Hypothalamus (tissue), 51 donors: ENCODE measurements around the gene INPP5A.

Source experiments
- DNase-seq, 51 donors: peaks; one replicate each; lab custom pipeline; 2025; lab: John Stamatoyannopoulos, UW

The INPP5A gene

DNA sequence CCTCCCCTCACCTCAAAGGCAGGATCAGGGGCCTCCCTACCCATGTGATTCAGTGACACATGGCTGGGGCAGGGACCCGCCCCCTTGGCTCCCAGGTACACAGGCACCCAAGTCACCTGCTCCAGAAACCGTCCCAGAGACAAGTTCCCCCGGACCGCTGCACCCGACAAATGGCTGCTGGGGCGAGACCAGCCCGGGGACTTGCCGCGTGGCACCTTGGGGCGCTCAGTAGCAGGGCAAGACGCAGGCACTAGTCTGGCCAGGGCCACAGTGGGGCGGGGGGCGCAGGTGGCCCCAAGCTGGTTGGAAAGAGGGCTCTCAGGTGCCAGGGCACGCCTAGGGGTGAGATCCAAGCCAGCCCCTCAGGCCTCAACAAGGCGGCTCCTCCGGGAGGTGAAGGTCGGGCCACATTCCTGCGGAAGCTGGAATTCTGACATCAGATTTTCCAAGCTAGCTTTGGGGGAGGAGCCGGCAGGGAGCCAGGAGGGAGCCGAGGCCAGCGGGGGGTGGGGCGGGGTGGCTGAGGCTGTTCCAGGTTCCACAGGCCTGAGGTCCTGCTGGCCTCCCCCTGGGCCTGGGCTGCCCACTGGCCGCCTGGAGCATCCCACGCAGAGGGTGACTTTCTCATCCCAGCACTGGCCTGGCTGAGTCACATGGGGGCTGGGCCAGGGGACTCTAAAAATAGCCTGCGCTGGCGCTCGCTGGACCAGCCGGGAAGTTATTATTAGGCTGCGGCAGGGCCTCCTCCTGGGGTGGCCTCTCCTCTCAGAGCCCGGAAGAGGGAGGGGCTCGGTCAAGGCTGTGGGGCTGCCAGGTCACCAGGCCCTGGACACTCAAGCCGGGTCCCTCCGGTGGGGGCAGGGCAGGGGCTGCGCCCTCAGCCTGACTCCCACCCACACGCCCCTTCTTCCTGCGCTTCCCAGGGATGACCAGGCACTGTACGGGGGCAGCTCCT lies 20.5 kb upstream of the INPP5A start:
- peak in 37 of 51 donors; percentile 17 to 86 (median 65) for DNase-seq

DNA sequence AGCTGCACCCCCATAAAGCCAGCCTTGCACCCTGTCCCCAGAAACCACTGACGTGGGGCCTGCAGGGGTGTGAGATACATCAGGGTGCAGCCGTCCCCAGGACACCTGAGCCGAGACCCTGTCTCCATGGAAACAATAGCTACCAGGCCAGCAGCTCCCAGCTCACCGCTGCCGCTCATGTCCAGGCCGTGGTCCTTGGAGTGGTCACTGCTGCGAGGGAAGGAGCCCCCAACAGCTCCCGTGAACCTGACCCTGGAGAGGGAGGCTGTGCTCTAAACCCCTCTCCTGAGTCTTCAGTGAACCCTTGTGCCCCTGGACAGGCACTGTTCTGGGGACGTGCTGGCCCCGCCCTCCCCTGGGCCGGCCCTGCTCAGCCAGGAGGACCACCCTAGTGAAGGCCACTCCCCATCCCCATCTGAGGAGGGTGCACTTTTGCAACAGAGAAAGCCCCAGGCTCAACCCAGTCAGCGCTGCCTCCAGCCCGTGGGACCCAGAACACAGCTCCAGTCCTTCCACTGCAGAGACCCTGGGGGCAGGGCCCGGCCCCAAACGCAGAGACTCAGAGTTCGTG lies 19.6 kb upstream of the INPP5A start:
- DNase-seq = no peak

DNA sequence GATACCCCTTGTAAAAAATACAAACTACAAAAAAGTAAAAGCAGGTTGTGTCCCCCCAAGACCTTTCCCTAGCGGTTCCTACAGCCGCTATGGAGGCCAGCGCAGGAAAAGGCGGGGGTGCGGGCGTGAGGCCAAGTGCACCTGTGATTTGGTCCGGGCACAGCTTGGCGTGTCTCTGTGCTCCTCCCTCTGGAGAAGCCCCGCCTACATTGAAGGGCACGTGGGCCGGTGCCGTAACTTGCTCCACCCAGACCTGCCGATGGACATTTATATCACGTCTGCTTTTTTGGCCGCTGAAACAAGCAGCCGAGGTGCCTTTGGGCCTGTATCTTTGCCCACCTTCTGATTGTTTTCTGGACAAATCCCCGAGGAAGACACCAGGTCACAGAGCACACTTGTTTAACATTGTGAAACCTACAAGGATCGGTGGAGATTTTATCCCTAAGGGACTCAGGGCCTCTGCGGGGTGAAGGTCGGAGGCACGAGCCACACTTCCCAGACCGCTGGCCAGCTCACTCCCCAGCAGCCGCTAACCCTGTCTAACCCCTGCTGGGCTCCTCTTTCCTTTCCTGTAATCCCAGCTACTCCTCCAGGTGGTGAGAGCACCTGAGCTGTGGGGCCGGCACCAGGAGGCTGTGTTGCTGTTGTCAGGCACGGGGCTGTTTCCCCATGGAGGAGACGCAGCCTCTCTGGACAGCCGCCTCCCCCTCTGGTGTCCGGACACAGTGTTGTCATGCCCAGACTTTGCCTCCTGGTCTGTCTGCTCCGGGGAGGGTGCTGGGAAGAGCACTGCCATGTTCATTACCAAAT lies 18.8 kb upstream of the INPP5A start:
- DNase-seq = no peak

DNA sequence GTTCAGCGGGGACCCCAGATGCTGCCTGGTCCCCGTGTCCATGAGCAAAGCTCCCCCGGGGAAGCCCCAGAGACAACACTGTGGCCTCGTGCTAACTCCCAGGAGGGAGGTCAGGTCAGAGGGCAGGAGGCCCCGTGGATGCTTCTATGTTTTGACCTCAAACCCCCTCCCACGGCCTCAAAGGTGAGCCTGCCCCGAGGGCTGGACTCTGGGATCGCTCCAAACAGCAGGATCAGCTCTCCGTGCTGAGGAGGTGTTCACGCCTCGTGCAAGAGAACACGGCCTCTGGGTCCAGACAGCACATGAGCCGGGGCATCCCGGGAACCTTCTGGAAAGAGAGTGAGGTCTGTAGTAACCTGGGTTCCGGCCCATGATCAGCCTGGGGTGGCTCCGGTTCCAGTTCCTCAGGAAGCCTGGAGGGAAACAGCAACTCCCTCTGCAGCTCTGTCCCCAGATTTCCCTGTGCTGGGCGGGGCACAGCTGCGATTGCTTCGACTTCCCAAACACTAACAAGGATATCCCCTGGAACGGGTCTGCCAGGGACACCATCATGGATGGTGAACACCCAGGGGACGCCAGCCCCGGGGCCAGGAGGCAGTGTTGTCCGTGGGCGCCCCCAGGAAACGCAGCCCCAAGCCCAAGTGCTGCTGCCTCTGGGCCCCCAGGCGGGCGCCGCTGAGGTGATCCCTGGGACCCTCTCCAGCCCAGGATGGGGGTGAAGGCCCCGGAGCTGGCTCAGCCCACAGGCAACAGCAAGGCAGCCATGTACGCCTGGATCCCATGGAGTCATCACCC lies 18.0 kb upstream of the INPP5A start:
- DNase-seq = no peak

DNA sequence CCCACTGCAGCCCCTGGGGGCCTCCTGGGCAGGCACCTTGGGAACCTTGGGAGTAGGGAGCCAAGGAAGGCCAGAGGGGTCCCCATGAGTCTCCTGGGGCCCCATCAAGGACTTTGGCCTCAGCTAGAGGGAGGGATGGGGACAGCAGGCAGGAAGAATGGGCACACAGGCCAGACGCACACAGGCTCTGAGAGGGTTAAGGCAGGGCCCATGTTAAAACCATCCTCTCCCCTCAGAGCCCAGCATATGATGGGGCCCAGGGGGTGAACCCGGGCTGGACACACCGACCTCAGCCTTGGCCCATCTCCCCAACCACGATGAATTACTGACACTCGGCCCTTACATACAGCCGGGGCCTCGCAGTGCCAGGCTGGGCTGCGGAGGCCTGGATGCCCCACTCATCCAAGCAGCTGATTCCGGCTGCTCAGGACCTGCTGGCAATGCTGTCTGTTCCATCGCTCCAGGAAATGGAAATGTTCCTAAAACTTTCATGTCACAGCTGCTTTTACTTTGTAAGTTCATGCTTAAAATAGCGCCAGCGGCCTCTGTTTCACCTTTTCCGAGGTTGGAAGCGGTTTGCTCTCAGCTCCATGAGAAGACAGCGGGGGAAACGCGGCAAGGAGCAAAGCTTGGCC lies 17.3 kb upstream of the INPP5A start:
- peak in 2 of 51 donors; percentile 24 to 44 for DNase-seq

DNA sequence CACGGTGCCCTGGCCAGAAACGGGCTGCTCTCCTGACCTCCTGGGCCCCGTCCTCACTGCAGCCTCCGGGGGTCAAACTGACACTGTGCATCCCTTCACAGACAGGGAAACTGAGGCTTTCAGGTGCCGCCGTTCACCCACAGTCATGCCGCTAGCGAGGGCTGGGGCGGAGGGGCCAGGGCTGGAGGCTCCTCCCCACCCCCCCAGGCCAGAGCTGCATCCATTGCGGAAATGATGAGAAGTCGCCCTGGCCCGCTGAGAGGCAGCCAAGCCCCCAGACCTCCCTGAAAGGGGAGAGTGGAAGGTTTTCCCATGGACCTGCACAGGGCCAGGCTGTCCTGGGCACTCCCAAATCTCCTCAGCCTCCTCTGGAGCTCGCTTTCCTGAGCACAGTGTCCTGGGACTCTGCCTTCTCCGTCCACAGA lies 16.5 kb upstream of the INPP5A start:
- DNase-seq = no peak

DNA sequence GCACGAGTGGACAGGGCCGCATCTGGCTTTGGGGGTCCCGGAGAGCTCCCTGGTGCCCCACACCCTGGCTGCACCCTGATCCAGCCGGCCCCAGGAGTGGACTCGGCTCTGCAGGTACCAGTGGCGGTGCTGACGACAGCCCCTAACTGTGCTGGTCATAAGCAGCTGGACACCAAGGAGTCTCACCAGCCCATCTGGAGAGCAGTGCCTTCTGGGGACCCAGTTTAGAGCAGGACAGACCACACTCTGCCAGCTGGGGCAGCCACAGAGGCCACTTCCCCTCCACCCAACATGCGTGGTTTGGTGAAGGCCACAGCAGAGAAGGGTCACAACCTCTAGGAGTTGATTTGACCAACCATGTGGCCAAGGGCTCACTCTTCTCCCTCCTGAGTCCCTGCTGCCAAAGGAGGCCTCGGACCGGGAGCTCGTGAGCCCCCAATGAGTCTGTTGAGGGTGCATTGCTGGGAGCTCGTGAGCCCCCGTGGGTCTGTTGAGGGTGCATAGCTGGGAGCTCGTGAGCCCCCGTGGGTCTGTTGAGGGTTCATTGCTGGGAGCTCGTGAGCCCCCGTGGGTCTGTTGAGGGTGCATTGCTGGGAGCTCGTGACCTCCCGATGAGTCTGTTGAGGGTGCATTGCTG lies 16.0 kb upstream of the INPP5A start:
- no peak for DNase-seq

DNA sequence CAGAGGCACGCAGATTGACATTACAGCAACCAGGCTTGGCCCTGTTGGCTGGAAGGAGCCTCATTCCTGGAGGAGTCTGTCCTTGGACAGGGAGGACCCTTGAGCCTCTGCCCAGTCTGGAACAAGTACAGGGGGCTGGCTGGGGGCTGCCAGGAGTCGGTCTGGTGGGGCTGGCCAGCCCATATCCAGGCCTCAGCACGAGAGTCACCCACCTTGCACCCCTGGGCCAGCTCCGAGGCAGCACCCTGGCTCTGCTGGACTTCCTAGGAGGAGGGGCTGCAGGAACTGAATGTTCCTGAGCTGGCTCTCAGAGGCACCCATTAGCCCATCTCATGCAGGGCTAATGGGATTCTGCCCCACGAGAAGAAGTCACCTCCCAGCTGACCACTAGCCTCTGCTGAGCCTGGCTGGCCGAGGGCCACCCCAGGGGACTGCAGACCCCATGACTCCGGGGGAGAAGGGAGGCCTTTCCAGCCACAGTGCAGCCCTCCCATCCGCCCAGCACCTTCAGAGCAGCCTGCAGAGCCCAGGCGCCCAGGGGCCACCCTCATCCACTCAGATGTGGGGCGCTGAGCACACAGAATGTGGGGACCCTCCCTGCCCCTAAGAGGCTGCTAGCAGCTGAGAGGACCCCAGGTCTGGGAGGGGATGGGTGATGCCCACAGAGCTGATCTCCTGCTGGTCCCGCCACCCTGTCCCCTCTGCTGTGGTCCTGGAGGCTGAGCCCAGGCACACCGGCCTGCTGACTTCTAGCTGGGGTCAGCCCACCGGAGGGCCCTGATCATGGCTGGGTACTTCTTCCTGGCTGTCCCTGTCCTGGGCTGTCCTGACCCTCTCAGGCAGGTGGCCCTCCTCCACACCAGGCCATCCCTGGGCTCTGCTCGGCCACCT lies 14.8 kb upstream of the INPP5A start:
- DNase-seq = no peak

DNA sequence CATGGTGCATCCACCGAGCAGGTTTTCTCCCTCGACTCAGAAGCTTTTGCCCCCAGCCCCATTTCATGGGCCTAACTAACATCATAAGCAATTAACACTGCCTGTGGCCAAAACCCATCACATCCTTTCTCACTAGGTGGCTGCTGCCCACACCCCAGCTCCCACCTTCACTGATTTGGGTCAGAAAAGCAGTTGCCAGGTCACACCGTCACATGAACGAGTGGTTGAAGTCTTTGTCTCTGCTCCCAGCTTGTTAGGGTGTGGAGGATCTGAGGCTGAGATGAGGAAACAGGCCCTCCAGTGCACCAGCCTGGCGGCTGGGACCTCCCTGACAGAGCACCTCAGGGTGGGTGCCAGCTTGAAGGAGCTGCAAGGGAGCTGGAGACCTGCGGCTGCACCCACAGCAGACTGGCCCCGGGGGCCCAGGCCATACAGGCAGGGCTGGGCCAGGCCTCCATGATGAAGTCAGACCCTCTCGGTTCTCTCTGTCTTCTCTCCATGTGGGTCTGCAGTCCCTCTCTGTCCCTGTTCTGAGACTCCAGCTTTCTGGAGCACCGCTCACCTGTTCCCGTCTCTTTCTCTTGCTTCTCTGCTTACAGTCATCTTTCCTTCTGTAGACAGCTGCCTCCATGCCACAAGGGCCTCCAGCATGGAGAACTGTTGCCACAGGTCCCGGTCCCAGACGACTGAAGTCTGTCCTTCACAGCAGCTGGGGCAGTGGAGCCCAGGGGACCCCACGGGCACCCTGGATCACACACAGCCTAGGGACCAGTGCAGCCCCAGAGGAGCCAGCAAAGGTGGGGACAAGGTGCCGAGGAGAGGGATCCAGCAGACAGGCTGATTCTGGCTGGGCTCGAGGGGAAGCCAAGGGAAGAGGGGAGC lies 13.8 kb upstream of the INPP5A start:
- no peak for DNase-seq

DNA sequence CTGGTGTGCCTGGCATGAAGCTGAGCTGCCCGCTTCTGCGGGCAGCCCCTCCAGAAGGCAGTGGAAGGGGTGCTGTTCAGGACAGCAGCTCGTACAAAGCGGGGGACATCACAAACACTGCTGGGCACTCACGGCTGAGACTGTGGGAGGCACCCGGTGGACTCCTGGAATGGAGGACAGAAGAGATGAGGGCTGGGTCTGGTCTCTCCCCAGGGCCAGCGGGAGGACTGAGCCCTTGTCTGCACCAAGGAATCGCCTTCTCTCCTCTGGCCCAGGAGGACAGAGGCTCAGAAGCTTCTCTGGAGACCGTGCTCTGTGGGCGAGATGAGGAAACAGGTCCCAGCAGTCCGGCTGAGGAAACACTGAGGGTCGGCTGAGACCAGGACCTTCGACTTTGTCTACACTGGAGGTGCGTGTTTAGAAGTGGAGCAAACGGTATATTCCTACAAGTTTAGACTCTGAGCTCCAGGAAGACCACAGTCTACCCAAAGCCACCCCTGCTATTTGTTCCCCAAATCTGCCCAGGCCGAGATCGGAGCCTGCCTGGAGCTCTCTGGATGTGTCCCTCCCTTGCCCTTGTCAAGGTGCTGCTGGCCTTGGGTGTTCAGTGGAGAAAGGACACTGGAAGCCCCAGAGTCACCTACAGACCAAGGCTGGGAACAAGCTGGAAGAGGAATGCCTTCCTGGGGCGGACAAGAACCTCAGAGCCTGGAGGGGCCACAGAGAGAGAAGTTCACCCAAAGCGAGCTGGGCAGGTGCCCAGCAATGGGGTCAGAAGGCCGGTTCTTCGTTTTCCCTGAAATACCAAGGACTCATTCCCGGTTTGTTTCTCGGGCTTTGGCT lies 12.9 kb upstream of the INPP5A start:
- DNase-seq = no peak

DNA sequence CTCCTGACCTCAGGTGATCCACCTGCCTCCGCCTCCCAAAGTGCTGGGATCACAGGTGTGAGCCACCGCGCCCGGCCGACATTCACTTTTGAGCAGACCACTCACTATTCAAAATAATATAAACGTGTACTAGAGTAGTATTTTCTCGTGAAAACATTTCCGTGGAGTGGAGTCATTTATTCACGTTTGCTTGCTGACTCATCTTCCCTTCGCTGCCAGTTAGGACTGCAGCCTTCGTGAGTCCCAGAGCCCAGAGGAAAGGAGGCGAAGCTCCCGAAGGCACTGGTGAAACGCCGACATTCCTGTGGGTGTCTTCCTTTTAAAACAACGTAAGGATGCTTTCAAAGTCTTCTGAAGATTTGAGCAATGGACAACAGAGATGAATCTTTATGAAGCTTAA lies 10.9 kb upstream of the INPP5A start:
- DNase-seq = no peak

DNA sequence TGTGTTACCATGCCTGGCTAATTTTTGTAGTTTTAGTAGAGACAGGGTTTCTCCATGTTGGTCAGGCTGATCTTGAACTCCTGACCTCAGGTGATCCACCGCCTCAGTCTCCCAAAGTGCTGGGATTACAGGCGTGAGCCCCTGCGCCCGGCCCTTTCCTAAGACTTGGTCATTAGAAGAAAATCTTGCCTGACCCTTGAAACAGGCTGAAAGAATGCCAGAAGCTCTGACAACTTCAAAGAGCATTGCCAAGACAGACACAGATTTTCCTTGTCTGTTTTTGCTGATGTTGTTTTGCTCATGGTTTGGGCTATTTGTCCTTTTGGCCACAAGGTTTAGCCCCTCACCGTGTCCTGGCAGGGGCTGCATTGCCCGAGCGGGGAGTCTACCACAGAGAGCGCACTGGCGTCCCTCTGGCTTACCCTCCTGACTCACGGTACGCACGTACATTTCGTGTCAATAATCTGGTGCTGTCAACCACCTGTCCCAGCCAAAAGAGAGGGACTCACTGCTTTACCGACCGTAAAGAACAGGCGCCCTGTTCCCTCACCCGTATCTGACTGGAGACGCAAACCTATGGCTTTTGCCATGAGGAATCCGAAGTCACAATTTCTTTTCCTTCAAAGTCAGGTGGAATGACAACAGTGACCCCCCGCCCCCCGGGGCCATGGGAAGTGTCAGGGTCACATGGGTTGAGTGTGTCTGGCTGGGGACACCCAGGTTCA lies 10.1 kb upstream of the INPP5A start:
- no peak for DNase-seq

DNA sequence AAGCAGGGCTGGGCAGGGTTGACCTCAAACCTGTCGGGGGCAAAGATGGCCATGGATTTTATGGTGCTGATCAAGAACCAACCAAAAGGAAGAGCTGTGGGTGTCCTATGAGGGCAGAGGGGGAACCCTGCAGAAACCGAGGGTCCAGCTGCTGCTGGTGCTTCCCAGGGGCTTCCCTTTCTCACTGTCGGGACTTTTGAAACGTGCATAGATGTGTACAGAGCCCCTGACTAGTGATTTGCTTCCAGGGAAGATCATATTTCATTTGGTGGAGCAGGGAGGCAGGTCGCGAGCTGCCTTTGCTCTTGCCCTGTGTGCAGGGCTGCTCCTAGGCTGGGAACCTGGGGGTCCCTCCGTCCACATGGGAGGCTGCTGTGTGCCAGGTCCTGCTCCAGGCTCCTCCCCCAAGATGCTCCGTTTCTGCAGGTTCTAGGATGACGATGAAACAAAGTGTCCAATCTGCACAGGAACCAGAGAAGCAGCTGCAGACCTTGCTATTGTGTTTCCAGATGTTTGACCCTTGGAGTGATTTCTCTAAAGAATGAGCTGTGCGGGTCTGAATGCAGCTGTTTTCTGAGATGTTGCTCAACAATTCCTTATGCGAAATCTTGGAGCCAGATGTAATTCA lies 9.4 kb upstream of the INPP5A start:
- no peak for DNase-seq

DNA sequence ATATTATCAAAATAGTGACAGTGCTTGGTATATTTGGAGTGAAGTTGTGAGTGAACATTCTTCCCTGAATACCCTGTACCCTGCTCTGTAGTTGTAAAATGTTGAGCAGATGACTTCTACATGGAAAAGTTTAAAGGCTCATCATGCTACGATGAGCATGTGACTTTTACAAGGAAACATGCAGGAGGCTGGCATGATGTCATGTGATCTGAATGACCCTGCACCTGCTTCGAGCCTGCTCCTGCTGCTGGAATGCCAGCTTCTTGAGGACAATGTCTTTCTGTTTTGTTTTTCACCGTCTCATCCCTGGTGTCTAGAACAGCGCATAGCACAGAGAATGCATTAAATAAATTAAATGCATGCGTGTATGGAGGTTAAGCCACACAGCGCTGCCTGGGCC lies 5.4 kb upstream of the INPP5A start:
- no peak for DNase-seq
